HG03460 (cell line): ENCODE results near the gene GRIN2C.
A peak's percentile ranks its signal among the peaks of the same experiment; 100 is the strongest.

Experiments used
- ATAC-seq: cut with Tn5 transposase; IDR thresholded peaks from one replicate; pipeline ENCODE4 v1.9.1; 2021; ENCODE audit not compliant: unreplicated experiment

GRIN2C gene

DNA sequence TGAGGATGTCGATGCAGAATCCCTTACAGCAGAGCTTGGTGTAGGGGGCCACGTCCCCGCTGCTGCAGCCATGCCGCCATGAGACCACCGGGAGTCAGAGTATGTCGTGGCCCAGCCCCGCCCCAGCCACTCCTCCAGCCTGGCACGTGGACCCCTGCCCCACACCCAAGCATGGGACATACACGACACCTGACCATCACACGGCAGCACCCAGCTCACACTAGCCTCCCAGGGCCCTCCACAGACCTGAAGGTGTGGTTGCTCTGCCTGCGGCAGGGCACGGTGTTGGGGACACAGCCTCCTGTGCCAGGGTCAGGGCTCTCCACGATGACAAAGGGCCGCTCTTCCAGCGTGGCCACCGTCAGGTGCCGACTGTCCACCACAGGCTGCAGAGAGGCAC, 9.4 kb downstream of the GRIN2C start:
- ATAC-seq = no peak

DNA sequence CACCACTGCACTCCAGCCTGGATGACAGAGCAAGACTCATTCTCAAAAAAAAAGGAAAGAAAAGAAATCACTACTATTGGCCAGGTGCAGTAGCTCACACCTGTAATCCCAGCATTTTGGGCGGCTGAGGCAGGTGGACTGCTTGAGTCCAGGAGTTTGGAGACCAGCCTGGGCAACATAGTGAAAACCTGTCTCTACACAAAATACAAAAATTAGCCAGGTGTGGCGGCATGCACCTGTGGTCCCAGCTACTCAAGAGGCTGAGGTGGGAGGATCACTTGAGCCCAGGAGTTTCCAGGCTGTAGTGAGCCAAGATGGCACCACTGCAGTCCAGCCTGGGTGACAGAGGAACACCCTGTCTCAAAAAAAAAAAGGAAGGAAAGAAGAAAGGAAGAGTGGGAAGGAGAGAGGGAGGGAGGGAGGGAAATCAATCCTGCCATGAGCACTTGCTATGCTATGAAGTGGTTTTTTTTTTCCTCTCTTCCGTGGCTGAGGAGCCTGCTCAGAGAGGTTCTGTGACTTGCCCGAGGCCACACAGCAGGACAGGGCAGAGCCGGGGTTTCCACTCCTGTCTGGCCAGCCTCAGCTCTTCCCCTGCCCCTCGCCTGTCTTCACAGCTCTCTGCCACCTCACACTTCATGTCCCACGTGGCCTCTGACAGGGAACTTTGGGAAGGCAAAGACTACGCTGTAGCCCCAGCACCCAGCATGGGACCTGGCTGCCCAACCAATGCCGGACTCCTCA, 10.9 kb downstream of the GRIN2C start:
- no peak for ATAC-seq

DNA sequence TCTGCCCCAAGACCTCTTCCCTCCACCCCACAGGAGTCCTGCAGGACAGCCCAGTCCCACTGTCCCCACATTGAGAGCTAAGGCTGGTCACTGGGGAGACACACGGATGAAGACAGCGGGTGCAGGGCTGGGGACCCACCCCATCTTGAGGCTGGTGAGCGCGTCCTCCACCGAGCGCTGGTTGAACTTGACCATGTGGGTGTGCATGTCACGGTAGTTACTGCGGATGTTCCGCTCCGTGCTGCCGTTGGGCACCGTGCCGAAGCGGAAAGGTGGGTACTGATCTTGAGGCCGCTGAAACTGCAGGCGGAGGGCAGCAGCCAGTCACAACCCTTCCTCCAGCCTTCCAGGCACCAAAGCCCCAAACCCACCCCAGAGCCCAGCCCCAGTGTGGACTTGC, 13.1 kb downstream of the GRIN2C start:
- ATAC-seq = no peak

DNA sequence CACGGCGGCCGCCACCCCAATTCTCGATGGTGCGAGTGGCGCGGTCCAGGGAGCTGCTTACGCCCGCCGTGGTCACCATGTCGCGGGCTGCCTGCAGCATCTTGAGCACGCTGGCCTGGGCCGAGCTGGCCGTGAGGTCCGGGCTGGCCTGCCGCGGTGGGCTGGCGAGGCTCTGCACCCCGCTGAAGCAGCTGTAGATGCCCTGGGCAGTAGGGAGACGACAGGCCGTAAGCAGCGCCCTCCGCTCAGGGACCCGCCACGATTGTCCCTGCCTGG, 16.4 kb downstream of the GRIN2C start:
- ATAC-seq = no peak

DNA sequence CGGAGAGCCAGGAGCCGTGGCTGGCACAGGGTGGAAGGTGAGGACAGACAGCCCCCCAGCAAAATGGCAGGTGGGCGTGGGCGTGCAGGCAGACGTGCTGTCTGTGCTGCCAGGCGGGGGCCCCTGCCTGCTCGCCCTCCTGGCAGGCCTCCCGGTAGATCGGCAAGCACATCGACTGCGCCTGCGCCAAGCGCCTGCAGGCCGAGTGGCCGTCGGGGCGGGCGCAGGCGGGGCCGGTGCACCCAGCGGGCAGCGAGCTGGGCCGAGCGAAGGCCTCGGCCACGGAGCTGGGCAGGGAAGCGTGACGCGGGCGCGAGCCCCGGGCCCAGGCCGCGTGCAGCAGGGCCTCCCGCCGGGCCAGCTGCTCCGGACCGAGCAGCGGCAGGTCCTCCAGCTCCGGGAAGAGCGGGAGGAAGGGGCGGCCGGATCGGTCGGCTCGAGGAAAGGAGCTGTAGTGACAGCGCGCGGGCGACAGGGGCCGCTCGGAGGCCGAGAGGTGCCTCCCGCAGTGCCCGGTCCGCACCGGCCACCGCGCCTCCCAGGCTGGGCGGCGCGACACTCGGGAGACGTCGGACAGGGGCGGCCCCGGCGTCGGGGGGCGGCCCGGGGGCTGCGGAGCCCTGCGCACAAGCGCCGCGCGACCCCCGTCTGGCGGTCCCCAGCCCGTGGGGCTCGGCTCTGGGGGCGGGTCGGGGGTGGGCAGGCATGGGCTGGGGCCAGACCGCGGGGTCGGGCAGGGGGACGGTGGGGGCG, 16.9 kb downstream of the GRIN2C start:
- no peak for ATAC-seq

DNA sequence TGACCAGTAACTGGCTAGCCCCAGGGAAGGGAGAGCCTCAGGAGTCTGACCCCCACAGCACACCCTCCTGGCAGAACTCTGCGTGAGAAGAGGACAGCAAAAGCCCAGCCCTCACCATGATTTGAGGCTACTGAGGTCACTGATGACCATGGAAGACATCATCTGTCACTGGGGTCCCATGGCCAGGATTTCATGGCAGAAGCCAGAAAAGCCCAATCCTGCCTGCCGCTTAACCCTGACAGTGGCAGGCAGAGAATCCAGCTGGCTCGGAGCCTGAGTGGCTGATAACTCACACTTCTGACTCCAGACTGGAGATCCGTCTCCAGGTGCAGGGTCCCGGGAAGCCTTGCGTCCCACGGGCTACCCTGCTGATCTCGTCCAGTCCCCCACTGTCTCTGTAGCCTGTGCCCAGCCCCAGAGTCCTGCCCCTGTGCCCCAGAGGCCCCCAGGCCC, 17.5 kb downstream of the GRIN2C start:
- ATAC-seq = no peak

DNA sequence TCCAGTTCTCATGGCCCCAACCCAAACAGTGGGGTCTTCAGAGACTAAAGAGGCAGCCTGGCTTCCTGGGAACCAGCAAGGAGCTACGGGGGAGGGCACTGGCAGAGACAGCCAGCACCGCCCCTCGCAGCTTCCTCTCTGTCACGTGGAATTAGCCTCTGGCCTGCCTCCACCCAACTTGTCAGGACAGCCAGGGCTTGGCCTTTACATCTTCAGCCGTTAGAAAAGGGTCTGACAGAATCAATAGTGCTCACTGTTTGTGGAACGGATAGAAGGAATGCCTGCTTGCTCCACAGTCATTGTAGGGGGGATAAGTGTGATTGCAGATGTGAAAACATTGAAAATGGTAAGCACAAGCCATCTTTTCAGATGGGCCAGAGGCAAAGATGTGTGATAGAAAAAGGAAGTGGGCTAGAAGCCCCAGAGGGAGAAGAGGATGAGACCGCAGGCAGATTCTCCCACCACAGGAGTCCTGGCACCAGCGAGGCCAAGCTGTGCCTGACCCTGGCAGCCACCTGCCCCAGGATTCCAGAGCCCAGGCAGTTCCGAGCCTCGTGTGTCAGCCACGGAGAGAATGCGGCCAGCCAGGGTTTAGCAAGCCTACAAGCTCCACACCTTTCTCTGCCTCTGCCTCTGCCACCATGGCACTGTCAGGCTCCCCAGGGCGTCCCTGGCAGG, 18.6 kb downstream of the GRIN2C start:
- ATAC-seq = no peak

DNA sequence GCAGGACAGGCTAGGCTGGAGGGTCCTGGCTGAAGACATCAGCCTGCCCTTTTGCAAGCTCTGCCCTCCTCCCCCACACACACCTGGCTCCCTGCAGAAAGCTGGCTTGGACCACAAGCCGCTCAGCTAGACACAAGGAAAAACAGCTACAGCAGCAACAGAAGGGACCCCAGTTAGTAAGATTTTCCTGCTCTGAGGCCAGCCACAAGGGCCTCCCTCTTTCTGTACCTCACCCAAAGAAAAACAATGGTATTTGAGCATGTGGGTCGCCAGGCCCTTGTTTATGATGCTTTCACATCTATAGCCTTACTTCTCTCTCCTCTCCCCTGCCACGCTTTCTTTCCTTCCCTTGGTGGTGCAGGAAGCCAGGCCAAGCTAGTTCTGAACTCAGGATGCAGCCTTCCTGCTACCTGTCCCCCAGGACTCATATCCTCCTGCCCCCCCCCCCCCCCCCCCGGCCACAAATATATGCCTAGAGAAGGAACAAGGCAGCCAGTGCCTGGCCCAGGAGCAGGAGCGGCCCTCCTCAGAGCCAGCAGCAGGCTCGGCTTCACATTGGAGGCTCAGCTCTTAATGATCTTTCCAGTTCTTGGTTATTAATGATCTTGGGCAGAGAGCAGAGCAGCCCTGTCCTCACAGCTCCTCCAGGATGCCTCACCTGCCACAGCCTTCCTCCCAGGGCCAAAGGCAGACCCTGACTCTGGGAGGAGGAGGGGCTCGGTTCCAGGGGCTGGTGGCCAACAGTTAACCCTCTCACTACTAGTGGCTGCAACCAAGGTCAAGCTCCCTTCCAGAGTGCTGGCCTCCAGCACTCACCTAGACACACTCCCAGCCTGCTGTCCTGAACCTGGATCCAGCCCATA, 19.5 kb downstream of the GRIN2C start:
- ATAC-seq = no peak

DNA sequence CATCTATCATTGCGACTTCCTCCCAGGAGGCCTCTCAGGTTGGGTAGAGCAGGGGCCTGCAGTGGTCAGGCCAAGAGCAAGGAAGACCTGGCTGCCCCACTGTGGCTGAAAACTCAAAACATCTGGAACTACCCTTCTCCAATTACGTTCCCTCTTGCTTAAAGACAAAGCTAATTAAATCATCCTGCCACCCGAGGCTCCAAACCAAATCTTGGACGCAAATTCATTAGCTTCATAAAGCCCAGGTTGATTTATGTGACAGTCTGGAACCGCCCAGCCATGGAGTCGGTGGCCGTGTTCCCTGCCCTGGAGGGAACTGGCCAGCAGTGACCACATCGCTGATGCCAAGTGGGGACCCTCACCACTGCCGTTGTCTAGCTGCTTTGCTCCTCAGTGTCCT, 21.4 kb downstream of the GRIN2C start:
- no peak for ATAC-seq

DNA sequence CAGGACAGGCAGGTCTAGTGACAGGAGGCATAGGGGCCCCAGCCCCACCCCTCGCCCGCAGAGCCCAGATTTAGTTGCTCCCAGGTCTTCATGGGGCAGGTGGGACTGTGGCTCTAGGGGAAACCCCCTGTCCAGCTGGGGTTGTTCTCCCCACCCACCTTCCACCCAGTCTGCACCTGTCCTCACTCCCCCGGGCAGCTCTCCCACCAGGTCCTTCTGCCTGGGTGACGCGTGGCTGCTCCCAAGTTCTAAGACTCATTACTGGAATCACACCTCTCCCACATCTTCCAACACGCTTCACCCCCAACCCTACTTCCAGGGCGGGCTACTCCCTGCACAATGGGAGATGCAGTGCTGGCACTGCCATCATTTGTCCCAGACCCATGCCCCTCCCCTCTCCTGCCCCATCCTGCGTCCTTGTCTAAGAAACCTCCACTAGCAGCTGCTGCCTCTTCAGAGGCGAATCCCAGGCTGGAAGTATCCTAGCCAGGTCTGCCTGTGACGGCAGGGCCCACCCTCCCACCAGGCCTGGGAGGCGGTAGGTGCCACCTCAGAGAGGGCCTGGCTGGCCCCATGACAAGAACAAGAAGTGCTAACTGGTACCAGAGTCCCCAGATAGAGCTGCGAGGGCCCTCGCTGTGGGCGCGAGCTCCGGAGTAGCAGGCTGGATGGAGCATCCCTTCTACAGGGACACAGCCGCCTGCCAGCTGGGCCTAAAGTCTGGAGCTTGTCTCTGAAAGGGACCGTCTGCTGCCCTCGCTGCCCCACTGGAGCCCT, 22.8 kb downstream of the GRIN2C start:
- ATAC-seq = no peak

DNA sequence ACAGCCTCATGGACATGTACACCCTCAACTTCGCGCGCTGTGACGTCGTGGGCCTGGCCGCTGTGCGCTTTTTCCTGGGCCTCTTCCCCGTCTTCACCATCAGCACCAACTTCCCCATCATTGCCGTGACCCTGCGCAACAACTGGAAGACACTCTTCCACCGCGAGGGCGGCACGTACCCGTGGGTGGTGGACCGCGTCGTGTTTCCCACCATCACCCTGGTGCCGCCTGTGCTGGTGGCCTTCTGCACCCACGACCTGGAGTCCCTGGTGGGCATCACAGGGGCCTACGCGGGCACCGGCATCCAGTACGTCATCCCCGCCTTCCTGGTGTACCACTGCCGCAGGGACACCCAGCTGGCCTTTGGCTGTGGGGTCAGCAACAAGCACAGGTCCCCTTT, 23.5 kb downstream of the GRIN2C start:
- no peak for ATAC-seq

DNA sequence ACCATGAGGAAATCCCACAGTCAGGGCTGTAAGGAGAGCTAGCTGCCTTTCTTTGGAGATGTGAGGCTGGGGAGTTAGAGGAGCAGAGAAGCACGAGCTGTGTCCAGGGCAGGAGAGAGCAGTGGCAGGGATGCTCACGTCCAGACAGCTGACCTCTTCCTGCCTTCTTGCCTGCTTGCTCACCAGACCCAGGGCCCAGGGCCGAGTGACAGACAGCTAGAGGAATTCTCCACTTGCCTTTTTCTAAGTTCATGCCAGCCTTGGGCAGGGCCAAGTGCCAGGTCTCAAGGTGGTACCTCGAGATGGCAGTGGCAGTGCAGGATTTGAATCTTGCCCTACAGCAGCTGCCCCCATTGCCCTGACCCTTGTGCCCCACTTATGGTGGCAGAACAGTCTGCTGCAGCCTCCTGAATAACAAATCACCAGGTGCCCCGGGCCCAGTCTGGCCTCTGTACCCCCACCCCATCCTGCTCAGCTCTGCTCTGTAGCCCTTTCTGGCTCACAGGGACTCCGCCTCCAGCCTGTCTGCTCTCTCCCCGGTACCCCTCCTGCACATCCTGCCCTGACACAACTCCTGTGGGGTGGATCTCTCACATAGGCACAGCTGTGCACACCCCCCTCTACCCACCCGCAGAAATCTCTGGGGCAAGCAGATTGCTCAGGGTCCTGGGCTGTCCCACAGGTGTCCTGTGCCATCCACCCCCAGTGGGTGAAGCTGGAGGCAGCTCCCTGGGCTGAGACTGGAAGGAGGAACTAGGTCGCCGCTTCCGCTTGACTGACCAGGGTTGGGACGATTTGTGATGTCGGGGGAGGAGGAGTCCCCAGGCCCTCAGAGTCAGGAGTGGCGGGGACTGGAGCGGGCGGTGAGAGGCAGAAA, 25.9 kb downstream of the GRIN2C start:
- peak; percentile 67 for ATAC-seq

DNA sequence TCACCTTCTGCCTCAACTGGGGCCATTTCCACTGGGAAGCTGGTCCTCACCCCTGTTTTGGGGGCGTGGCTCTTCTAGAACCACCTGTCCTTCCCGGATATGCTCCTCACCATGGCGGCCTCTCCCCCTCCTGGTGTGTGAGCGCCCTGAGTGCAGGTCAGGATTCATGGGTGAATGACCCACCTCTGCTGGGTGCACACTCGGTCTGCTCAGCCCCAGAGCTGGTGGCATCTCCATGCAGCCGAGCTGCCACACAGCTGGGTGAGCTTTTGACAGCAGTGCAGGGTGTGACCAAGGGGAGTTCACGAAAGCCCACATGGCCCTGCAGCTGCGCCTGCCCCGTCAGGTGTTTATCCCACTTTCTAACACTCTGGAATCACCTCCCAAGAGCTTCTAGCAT, 27.3 kb downstream of the GRIN2C start:
- ATAC-seq = no peak

DNA sequence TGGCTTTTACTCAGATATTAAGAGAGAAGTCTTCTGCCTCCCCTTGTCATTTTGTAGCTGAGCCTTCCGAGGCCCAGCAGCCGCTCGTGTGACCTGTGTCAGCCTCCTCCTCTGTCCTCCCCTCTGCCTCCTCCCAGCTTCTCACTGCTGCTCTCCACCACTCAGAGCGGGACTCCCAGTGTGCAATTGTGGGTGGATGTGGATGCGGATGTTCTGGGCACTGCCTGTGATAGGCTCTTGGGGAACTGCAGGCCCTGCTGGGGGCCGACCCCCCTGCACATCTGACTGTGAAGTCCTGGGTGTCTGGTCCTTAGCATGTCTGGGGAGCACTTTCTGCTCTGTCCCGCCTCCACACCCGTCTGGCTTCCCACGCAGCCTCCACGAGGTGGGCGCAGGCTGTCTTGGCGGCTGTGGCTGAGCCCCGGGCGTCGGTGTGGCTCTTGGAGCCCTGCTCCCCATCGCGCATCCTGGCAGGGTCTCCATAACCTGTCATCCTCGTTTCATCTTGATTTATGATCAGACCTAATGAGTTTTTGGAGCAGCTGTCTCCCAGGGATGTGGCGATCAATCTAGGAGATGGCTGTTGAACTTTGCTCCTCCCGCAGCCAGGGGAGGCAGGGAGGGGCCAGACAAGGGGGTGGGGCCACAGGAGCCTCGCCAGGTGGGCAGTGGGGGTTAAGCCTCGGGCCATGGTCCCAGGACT, 28.1 kb downstream of the GRIN2C start:
- no peak for ATAC-seq

DNA sequence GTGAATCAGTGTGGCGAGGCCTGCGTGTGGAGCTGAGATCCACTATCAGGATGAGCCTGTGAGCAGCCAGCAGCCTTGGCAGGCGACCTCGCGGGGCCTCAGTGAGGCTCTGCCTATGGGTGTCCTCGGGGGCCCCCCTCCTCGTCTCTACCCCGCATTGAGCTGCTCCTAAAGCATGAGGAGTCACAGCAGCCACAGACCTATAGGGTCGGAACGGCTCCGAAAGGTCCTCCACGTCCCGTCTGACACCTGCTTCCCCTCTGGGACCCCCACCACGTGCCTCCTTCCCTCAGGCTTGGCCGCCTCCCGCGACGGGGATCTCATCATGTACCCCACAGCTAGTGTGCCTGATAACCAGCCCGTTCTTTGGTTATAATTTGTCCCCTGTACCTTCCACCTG, 28.8 kb downstream of the GRIN2C start:
- no peak for ATAC-seq

DNA sequence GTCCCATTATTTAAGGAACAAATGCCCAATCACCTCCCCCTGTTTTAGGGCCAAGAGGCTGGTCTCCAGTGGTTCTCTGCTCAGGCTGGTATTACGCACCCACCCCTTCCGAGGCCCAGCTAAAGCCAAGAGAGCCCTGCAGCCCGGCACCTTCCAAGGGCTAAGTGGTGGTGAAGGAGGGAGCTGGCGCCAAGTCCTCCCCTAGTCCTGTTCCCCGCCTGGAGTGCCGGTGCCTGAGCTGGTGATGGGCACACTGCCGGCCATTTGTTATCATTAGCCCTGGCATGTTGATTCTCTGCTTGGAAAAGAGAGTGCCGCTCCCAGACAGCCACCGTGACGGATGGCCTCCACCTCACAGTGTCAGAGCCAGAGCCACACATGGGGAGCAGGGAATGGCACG, 31.9 kb downstream of the GRIN2C start:
- no peak for ATAC-seq

DNA sequence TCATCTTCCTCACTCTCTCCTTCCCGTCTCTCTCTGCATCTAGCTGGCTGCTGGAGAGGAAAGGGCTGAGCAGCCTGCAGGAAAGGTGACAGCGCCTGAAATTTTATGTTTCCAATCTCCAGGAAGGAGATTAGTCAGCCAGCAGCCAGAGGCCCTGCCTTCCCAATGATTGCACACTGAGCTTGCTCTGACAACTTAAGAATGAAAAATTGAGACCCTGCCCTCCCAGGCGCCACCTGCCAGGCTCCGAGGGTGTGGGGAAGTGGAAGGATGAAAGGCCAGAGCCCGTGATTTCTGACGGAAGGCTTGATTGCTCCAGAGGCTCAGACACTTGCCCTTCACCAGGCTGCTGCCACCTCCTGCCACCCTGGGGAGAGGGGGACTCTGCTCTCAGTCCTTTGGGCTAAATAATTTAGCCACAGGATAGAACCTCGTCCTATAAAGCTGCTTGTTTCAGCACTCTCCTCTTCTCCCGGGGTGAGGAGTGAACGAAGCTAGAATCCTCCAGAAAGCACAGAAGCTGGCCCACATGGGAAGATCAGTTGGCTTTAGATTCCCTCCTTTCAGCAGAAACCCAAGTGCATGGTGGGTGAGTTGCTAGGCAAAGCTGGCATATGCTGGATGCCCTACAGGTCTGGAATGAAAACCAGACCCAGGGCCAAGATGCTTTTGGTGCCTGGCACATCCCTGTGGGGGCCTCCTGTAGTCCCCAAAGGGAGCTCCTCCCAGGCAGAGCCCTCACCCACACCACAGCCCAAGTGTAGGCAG, 33.5 kb downstream of the GRIN2C start:
- ATAC-seq = no peak

DNA sequence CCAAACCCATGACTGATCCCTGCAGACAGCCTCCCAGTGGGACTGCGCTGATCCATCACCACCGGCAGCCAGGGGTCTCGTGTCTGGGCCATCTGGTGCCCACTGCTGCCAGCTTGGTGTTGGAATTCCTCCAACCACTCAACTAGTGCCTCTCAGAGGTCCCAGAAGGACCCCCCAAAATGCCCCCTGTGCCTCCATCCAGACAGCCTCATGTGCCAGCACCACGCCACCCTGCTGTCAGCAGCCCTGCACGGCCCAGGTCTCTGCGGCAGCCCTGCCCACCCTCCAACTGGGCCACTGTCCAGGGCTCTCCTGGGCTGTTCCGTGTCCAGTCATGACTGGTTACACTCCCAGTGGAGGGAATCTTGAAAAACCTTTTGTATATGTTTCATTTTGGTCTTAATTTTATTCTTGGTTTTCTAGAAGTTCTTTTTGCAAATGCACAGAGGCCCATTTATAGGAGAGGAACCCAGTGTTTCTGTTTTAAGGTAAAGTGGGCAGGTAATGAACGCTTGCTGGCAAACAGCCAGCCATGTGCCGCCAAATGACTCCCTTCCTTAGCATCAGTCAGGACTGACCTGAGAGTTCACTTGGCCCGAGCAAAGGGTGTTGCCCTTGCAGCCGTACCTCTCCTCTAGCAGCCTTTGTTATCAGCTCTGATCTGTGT, 34.6 kb downstream of the GRIN2C start:
- no peak for ATAC-seq
